Adipose tissue (tissue), 3 donors: ENCODE data around the gene SEC61A1. TPM values are rescaled to one million over a fixed set of nuclear protein-coding genes. Genes with fewer than 3 reads are reported as not detected.

ENCODE experiments used
- H3K27ac ChIP-seq: one replicate; pipeline ENCODE4 v1.5.1; 2013; ENCODE audit warnings: low read depth, low read length
- WGBS, 3 donors: extraction: QIAGEN DNeasy Blood & Tissue Kit; methylation state at CpG; one replicate each; pipeline ENCODE4 v1.1.7; 2013; 5-methylcytosine and 5-hydroxymethylcytosine counted together
- polyA plus RNA-seq, 3 donors: library from polyadenylated mRNA; stranded (reverse); fragments of 200-250 nt; gene quantifications; one replicate each; pipeline ENCODE4 v1.2.3, GENCODE V29; 2013
- donor health status: healthy with polysubstance abuse.
- donor health status: Bipolar disorder and iron deficiency.
- donor health status: healthy.

The SEC61A1 gene
- polyA plus RNA-seq, result 100 to 1,000 TPM in 1 of 3 donors, 10 to 100 TPM in 2; 51.7 to 212 (median 96.1) TPM

- 0 to 1% (median 0%) methylated on average over 75 to 90 of the region's 90 CpGs for WGBS, 3 donors
- H3K27ac ChIP-seq, result peak within 1 kb of the TSS; percentile 81
These were observed at the start of gene SEC61A1 for GRCh38 chr3:128051837-128052594. Gene SEC61A1, plus strand, starts transcription at chr3:128052437. Its CDS starts 116 bp downstream, at chr3:128052553.

GRCh38 chr3:128004661-128005060 lies 47.6 kb upstream of the SEC61A1 start:
- no peak overlapping the region for H3K27ac ChIP-seq
- 79 to 88% (median 86%) methylated on average over 8 of the region's 8 CpGs for WGBS, 3 donors

- H3K27ac ChIP-seq, result no peak overlapping the region
- WGBS, 3 donors, result 43 to 51% (median 47%) methylated on average over 27 to 30 of the region's 30 CpGs
These were observed 45.9 kb upstream of the SEC61A1 start for GRCh38 chr3:128006061-128007032.

- 40 to 53% (median 50%) methylated on average over 11 of the region's 11 CpGs for WGBS, 3 donors
- no peak overlapping the region for H3K27ac ChIP-seq
These were observed 45.2 kb upstream of the SEC61A1 start for GRCh38 chr3:128007033-128007424.

GRCh38 chr3:128009952-128010846 lies 42.0 kb upstream of the SEC61A1 start:
- H3K27ac ChIP-seq, result no peak overlapping the region
- 76 to 83% (median 80%) methylated on average over 12 of the region's 12 CpGs for WGBS, 3 donors

GRCh38 chr3:128011140-128011539 lies 41.1 kb upstream of the SEC61A1 start:
- 3 to 14% (median 9%) methylated on average over 12 of the region's 12 CpGs for WGBS, 3 donors

GRCh38 chr3:128012050-128012449 lies 40.2 kb upstream of the SEC61A1 start:
- no peak overlapping the region for H3K27ac ChIP-seq
- 89 to 91% (median 91%) methylated on average over 14 of the region's 14 CpGs for WGBS, 3 donors

More at GRCh38 chr3:128011140-128011539, 41.1 kb upstream of the SEC61A1 start:
- H3K27ac ChIP-seq, result no peak overlapping the region

- no peak overlapping the region for H3K27ac ChIP-seq
- 88 to 97% (median 90%) methylated on average over 3 of the region's 3 CpGs for whole genome bisulfite sequencing, 3 donors
These were observed 37.7 kb upstream of the SEC61A1 start for GRCh38 chr3:128014548-128014947.

GRCh38 chr3:128016502-128016901 lies 35.7 kb upstream of the SEC61A1 start:
- WGBS, 3 donors, result 80 to 95% (median 91%) methylated on average over 1 of the region's 1 CpG

GRCh38 chr3:128021768-128022372 lies 30.4 kb upstream of the SEC61A1 start:
- 63 to 78% (median 66%) methylated on average over 10 of the region's 10 CpGs for WGBS, 3 donors
- H3K27ac ChIP-seq, result no peak overlapping the region

More at GRCh38 chr3:128016502-128016901, 35.7 kb upstream of the SEC61A1 start:
- H3K27ac ChIP-seq, result no peak overlapping the region

GRCh38 chr3:128033102-128033501 lies 19.1 kb upstream of the SEC61A1 start:
- H3K27ac ChIP-seq, result no peak overlapping the region

GRCh38 chr3:128036119-128036518 lies 16.1 kb upstream of the SEC61A1 start:
- WGBS, 3 donors, result 61 to 93% (median 84%) methylated on average over 1 of the region's 1 CpG
- H3K27ac ChIP-seq, result no peak overlapping the region

GRCh38 chr3:128040041-128040440 lies 12.2 kb upstream of the SEC61A1 start:
- 78 to 92% (median 84%) methylated on average over 3 of the region's 3 CpGs for WGBS, 3 donors
- H3K27ac ChIP-seq, result no peak overlapping the region

GRCh38 chr3:128040660-128041059 lies 11.6 kb upstream of the SEC61A1 start:
- 0 to 76% (median 45%) methylated on average over 1 of the region's 1 CpG for WGBS, 3 donors
- no peak overlapping the region for H3K27ac ChIP-seq

GRCh38 chr3:128041344-128041743 lies 10.9 kb upstream of the SEC61A1 start:
- H3K27ac ChIP-seq, result no peak overlapping the region
- WGBS, 3 donors, result 44 to 70% (median 61%) methylated on average over 1 of the region's 1 CpG

- 69 to 74% (median 71%) methylated on average over 3 of the region's 3 CpGs for WGBS, 3 donors
- no peak overlapping the region for H3K27ac ChIP-seq
These were observed 1.6 kb upstream of the SEC61A1 start for GRCh38 chr3:128050597-128050996.

- no peak overlapping the region for H3K27ac ChIP-seq
- WGBS, 3 donors, result 10 to 11% (median 11%) methylated on average over 10 of the region's 10 CpGs
These were observed 789 bp upstream of the SEC61A1 start for GRCh38 chr3:128051459-128051836.
